ENCODE measurements around the gene IFITM10.
A peak's percentile ranks its signal among the peaks of the same experiment; 100 is the strongest.

IFITM10 gene

DNA sequence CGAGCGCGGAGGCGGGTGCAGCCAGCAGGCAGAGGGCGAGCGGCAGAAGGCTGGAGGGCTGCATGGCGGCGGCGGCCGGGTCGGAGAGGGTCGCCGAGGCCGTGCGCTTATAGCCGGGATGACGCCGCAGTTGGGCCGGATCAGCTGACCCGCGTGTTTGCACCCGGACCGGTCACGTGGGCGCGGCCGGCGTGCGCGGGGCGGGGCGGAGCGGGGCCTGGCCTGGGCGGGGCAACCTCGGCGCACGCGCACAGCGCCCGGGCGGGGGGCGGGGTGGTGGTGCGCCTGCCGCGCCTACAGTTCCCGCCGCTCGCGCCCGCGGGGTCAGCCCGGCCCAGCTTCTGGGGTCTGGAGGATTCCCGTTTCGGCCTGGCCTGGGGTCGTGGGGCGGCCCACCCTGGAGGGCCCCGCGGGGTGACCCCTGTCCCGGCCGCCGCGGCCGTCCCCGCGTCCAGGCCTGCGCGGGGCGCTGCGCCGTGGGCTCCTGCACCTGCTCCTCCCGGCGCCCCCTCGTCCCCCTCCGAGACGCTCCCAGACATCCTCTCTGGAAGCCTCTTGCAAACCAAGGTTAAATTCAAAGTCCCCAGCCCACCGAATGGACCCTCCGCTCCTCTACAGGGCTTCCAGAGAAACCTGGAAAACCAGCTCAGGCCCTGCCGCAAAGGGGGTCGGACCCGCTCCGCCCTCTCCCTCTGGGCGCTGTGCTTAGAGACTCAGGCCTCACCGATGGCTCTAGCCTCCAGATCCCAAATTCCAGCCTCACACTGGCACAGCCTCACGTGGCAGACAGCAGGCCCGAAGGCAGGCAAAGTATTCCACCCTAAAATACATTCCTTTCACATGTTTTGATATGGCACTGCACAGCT is 13.6 kb upstream of the IFITM10 start, which contains the start of gene CTSD:
Gene CTSD (minus strand): TSS at position 132 of the 866 bp plus-strand sequence. CDS start 68 bp downstream, at position 64.
- DNase-seq (ENCODE audit: low spot score) = peak; percentile 97

DNA sequence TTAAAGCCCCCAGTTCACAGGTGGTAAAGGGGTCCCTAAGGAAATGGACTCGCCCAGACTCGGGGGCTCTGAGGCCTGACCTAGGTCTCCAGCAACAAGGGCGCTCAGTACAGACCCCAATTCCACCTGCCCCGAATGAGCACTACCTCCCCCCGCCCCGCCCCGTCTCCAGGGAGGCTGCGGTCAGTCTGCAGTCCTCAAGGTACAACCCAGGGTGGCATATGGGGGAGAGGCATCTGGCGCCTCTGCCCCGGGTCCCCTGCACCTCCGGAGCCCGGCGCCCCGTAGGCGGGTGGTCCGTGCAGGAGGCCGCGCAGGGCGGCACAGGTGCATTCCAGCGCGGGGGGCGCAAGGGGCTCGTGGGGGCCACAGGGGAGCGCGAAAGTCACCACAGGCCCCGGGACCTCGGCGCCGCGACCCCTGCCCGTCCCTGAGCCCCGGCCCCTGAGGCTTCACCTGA is 13.0 kb upstream of the IFITM10 start:
- DNase-seq (ENCODE audit: low spot score) = peak; percentile 51

DNA sequence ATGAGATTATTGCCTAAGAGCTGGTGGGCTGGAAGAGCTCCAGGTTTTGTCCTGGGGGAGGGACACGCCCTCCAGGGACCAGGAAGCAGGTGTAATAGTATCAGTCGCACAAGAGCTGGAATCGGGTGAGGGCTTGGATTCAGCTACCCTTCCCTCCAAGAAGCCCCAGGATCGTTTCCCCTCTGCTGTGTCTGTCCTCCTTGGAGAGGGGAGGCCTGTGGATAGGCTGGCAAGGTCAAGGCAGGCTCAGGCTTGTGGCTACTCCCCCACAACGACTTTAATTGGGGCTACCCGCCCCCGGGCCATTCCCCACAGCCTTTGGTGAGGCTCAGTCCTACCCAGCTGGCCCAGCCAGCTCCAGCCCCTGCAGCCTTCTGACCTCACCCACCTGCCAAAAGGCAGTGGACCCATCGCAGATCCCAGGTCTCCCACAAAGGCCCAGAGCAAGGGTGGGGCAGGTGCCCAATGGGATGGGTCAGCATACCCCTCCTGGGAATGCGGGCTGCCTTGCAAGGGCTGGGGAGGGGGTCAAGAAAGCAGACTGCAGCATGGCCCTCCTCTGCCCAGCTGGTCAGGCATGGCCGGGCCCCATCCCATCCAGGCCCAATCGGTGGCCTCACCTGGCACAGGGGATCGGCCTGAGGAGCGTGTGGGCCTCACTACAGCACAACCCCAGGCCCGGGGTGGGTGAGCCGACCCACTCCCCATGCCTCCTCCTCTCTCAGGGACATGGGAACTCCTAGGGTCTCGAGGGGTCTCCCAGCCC is 12.3 kb upstream of the IFITM10 start:
- DNase-seq (ENCODE audit: low spot score) = no peak

DNA sequence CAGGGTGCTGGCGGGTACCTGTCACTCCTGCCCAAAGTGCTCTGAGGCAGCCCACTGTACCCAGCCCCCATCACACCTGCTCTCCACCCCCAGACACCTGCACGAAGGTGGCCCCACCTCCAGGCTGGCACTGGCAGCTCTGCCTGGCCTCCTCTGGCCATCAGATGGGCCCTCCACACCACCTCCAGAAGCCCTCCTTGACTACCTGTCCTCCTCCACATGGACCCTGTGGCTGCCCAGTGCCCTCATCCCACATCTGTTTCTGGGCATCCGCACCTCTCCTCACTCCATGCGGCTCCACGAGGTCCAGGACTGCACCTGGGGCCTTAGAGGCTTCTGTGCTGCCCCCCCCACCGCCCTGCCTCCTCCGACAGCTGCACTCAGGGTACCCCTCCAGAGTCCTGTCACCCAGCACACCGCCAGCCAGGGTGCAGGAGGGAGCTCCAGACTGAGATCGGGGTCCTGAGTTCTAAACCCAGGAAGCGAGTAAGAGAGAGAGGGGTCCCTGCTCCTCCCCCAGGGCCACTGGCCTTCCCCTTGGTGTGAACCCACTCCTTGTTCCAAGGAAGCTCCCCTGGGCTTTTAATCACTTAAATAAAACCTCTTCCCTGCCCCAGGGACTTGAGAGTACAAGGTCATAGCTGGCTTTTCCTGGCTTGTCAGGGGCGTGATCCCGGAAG is 11.6 kb upstream of the IFITM10 start:
- DNase-seq (ENCODE audit: low spot score) = no peak

DNA sequence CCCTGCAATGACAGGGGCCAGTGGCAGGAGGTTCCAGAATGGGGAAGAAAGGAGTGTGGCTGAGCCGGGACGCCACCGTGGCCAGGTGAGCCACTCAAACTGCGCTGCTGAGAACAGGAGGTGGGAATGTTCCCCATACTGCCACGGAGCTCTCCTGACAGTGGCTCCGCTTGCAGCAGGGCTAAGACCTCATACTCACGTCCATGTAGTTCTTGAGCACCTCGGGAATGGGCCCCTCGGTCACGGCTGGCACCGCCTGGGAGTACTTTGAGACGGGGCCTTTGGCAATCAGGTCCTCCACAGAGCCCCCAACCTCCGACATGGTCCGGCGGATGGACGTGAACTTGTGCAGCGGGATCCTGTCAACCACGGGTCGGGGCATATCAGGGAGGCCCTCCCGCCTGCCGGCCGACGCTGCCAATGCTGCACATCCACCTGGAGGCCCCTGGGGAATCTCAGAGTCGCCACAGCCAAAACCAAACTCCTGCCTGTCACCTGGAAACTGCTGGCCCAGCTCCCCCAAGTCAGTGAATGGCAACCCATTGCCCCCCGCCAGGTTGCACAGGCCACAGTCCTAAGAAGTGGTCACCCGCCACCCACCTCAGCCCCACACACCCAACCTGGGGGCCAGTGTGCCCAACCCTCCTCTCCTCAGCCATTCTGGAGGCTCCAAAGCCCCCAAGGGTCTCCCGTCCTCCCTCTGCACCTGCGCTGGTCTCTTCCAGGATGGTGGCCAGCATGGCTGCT is 10.9 kb upstream of the IFITM10 start:
- DNase-seq (ENCODE audit: low spot score) = no peak

DNA sequence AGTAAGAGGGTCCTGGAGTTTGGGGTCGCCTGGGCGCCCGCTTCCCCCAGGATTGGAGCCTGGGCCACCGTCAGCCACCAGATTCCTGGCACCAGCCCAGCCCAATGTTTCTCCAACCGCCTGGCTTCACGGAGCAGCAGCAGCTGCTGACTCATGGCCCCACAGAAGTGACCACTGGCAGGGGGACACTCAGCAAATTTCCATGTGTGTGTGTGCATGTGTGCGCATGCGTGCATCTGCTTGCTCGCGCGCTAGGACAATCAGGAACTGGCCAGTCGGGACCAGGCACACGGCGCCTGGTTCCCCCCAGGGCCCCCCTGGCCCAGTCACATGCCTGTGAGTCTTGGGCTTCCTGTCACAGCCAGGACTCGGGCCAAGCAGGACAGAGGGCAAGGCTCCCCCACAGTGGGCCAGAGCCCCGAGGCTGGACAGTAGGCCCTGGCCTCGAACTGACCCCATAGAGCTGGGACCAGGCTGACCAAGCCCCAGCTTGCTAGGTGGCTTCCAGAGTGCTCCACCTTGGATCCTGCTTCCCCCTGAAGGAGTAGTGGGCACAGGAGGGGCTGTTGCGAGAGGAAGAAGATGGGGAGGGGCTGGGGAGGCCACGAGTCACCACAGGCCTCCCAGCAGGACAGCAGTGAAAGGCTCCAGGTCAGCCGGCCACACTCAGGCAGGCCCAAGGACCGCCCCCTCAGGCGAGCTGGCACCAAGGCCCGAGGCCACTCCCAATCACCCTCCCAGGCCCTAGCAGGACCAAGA is 10.1 kb upstream of the IFITM10 start:
- DNase-seq (ENCODE audit: low spot score) = no peak

DNA sequence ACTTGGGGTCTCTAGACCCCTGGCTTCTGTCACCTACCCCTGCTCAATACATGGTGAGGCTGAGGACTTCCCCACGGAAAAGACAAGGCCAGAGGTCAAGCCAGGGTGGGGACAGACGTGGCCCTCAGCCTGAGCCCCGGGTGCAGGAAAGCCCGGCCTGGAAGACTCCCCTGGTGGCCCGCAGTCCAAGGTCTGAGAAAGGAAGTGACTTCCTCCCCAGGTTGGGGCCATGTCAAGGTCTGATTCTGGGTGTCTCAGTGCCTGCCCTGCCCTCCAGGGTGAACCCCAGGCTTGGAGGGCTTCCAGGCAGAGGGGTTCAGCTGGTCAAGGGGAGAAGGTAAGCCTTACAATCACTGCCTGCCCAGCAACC is 9.4 kb upstream of the IFITM10 start:
- DNase-seq (ENCODE audit: low spot score) = no peak

DNA sequence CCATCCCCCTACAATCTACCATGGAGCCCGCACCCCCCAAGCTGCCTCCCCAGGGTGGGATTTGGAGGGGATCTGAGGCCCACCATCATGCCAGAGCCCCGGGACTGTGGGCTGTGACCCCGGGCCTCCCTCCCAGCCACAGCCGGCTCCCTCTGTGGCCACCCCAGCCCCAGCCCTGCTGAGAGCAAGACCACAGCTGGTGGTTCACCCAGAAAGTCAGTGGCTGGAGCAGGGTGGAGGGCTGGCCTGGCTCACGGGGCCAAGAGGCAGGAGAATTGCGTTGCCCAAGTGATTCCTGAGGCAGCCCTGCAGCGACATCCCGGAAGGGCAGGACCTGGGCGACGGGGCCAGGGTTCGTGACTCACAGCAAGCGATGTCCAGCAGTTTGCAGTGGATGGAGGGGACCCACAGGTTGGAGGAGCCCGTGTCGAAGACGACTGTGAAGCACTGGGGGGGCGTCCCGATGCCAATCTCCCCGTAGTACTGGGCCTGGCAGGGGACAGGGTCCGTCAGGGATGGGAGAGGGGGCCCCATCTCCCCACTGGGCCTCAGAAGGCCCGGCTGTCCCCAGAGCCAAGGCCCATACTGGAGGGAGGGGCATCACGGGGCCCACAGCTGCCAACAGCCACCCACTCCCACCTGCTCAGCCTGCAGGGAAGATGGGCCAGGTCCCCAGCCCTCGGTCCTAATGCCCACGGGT is 8.9 kb upstream of the IFITM10 start:
- no peak for DNase-seq (ENCODE audit: low spot score)

DNA sequence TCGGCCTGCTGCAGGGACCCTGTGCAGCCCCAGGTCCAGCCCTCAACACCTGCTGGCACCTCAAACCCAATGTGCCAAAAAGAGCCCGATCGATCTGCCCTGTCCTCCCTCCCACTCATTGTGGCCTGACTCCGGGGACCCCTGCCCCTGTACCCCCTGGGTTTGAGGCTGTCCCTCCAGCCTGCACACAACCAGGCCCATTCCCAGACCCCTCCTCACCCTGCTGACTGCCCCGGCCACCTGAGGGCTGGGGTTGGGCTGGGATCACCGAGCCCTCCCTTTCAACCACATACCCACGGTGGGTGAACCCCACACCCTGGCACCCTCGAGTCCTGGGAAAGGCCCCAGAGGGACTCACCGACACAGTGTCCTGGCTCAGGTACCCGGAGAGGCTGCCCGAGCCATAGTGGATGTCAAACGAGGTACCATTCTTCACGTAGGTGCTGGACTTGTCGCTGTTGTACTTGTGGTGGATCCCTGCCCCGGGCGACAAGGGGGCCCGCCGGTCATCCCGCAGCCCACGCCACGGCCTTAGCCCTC is 8.3 kb upstream of the IFITM10 start:
- DNase-seq (ENCODE audit: low spot score) = no peak

DNA sequence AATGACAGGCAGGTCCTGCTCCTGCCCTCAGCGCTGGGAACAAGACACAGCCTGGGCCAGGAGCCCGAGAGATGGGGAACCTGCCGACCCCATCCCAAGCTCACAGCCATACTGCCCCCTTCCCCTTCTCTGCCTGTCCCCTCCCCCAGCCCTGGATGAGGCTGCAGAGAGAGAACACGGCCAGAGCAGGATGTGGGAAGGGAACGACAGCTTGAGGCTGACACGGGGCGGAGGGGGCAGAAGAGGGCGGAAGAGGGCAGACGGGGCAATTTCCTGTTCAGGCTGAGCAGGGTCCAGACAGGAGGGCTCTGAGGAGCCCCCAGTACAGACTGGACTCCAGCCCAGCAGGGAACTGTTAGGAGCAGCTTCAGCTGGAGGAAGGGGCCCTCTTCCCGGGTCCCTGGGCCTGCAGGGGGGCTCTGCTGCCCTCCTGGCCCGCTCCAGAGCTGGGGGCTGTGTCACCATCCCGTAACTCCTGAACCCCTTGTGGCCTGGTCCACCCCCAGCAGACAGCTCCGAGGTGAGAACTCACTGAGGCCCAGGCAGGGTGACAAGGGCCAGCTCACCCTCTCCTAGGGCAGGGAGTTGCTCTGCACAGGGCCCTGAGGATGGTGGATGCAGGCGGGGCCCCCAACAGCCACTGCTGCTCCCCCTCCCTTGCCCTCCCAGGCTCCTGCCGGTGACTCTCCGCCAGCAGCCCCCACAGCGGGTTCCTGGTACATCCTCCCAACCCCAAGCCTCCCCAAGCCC is 7.6 kb upstream of the IFITM10 start:
- no peak for DNase-seq (ENCODE audit: low spot score)

DNA sequence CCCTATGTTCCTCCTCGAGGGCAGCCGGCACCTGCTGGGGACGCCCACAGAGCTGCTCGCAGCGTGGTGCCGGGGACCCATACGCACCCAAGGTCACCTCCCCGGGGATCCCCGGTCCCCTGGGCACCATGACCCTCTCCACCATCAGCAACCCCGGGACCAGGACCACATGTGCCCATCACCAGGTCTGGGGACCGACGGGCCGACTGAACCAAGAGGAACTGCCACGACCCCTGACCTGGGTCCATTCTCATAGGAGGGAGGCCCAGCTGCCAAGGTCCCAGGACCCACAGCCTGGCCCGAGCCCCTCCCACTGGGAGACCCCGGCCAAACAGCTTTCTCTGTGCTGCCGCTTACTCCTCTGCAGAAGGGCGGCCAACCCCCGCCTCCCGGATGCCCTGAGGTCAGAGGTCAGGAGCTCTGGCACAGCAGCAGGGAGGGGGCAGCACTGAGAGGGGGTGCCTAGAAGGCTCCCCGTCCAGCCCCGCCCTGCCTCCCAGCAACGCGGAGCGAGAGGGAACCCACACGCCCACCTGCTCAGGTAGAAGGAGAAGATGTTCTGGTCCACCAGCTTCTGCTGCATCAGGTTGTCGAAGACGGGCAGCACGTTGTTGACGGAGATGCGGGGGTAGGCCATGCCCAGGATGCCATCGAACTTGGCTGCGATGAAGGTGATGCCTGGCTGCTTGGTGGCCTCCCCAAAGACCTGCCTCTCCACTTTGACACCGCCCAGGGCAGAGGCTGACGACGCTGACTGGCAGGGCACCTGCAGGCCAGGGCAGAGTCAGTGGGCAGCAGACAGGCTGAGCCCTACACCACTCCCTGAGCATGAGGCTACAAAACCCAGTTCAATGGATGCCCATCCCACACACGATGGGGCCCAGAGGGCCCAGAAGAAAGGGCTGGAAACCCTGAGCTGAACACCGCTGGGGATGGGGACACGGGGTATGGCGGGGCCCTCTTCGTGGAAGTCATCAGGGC is 6.7 kb upstream of the IFITM10 start:
- DNase-seq (ENCODE audit: low spot score) = no peak

DNA sequence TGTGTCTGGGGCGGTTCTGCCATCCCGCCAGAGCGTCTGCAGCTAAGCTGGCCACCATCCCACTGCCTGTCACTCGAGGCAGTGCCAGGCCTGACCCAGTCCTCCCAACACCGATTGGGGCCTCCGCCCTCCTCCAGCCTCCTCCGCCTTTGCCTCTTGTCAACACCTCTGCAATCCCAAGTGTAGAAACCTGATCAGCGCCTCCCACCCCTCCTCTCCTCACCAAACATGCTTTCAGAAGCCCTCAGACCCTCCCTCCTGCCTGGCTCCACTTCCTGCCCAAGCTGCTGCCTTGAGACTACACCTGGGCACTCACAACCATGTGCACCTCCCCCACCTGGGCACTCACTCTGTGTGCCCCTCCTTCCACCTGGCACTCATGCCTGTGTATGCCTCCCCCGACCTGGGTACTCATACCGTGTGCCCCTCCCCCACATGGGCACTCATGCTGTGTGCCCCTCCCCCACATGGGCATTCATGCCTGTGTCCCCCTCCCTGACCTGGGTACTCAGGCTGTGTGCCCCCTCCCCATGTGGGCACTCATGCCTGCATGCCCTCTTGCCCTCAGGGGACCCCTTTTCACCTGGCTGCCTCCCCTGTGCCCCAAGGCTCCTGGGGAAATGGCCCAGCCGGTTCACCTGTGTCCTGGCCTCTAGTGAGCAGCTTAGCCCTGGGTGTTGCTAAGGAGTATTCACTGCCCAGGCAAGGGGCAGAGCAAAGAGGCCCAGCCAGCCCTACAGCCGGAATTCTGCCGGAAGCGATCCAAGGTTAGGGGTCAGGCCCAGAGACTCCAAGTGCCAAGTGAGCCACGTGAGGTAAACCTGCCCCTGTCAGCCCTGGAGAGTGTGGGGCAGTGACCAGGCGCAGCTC is 5.5 kb upstream of the IFITM10 start:
- no peak for DNase-seq (ENCODE audit: low spot score)

DNA sequence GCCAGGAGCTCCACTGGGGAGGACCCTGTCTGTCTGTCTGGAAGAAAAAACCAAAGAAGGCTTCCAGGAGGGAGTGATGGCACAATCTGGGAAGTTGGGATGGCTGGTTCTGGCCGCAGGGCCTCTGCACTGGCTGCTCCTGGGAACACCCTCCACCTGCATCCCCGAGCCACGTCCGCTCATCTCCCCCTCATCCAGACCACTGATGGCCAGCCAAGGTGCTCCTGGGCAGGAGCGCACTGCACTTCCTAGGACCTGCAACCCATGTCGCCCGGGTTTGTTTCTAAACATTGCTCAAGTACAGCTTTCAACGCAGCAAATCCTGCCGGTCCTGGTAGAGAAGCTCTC is 4.9 kb upstream of the IFITM10 start:
- no peak for DNase-seq (ENCODE audit: low spot score)

DNA sequence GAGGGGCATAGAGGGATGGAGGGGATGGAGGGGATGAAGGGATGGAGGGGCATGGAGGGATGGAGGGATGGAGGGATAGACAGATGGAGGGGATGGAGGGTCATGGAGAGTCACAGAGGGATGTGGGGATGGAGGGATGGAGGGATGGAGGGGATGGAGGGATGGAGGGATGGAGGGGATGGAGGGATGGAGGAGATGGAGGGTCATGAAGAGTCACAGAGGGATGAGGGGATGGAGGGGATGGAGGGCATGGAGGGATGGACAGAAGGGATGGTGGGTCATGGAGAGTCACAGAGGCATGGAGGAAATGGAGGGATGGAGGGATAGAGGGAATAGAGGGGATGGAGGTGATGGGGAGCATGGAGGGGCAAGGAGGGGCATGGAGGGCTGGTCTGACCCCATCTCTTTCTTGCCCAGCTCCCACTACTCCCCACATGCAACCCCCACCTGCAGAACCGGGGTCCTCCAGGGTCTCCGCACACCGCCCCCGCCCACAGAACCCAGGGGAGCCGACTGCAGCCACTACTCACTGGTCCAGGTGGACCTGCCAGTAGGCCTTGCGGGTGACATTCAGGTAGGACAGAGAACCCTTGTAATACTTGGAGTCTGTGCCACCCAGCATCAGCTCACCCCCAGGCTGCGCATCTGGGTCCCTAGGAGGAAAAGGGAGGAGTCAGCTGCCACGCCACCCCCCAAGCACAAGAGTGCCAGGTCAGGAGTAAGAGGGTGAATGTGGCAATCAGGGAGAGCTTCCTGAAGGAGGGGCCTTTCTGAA is 4.2 kb upstream of the IFITM10 start:
- no peak for DNase-seq (ENCODE audit: low spot score)

DNA sequence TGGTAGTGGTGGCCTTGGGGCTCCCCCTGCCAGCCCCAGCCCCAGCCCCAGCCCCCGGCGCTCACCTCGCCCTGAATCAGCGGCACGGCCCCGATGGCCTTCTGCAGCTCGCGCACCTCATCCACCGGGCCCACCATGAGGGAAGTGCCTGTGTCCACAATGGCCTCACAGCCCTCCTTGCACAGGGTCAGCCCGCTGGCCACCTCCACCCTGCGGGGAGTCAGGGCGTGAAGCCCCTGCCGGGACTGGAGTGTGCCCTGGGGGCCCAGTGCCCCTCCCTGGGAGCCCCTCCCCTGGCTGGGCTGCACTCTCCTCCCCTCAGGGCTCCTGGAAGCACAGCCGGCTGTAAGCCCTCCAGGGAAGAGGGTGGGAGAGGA is 3.5 kb upstream of the IFITM10 start:
- DNase-seq (ENCODE audit: low spot score) = no peak

DNA sequence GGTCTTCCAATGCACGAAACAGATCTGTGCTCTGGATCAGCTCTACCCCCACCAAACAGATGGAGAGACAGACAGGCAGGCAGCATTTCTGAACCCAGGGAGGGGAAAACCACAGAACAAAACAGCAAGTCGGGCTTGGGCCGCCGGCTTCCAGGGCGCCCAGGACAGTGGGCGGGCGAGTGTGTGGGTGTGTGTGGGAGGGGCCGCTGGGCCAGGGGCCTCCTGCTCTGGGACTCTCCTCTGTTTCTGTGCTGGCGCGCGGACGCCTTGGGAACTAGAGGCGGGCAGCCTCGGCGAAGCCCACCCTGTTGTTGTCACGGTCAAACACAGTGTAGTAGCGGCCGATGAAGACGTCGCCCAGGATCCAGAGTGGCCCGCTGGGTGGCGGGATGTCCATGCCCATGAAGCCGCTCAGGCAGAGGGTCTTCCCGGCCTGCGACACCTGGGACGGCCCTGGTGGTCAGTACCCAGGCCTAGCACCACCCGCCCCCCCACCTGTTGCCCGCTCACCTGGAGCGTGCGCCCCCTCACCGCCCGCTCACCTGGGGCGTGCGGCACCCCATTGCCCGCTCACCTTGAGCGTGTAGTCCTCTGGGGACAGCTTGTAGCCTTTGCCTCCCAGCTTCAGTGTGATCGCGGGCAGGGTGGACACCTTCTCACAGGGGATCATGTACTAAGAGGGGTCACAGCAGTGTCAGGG is 3.0 kb upstream of the IFITM10 start:
- DNase-seq (ENCODE audit: low spot score) = no peak
